ENCODE results near the gene CGB8. TPM values are rescaled to one million over a fixed set of nuclear protein-coding genes. Genes with fewer than 3 reads are reported as not detected.
"Not testable (repeated sequence)": the region's sequence is repeated elsewhere in the genome, so short reads cannot be mapped to it uniquely, and the experiment has no call there.

CGB8 gene
- polyA plus RNA-seq, 2 donors: not detected

- H3K27me3 ChIP-seq (ENCODE audit: control insufficient read depth in 1 of 2, insufficient read depth in 2 of 2, low read length in 2 of 2); H3K9me3 ChIP-seq (ENCODE audit: control insufficient read depth in 2 of 2, insufficient read depth in 1 of 2, low read depth in 1 of 2, low read length in 1 of 2); H3K27ac ChIP-seq (ENCODE audit: low read depth in 2 of 2, low read length in 1 of 2); H3K4me1 ChIP-seq (ENCODE audit: control insufficient read depth in 2 of 2, insufficient read depth in 2 of 2, low read length in 1 of 2); H3K4me3 ChIP-seq (ENCODE audit: low read depth in 1 of 2, low read length in 2 of 2); H3K36me3 ChIP-seq (ENCODE audit: control insufficient read depth in 2 of 2, insufficient read depth in 2 of 2, low read length in 1 of 2): not testable (repeated sequence)
- WGBS, 2 donors: 50 to 52% methylated on average over 18 of the region's 18 CpGs
These were observed 12.1 kb downstream of the CGB8 start, which contains the start of gene CGB1 for GRCh38 chr19:49036815-49037214. Gene CGB1, minus strand, starts transcription at chr19:49036895. Its CDS starts 184 bp downstream, at chr19:49036711.

- not testable (repeated sequence) for H3K4me3 ChIP-seq (ENCODE audit: low read depth in 1 of 2, low read length in 2 of 2); H3K9me3 ChIP-seq (ENCODE audit: control insufficient read depth in 2 of 2, insufficient read depth in 1 of 2, low read depth in 1 of 2, low read length in 1 of 2); H3K27me3 ChIP-seq (ENCODE audit: control insufficient read depth in 1 of 2, insufficient read depth in 2 of 2, low read length in 2 of 2); H3K36me3 ChIP-seq (ENCODE audit: control insufficient read depth in 2 of 2, insufficient read depth in 2 of 2, low read length in 1 of 2); H3K4me1 ChIP-seq (ENCODE audit: control insufficient read depth in 2 of 2, insufficient read depth in 2 of 2, low read length in 1 of 2); H3K27ac ChIP-seq (ENCODE audit: low read depth in 2 of 2, low read length in 1 of 2)
- WGBS, 2 donors: 20 to 34% methylated on average over 25 to 28 of the region's 28 CpGs
These were observed 17.1 kb downstream of the CGB8 start, which contains the start of gene CGB2 for GRCh38 chr19:49031642-49032301. Gene CGB2, plus strand, starts transcription at chr19:49031890. Its CDS starts 206 bp downstream, at chr19:49032096.

- not testable (repeated sequence) for H3K4me3 ChIP-seq (ENCODE audit: low read depth in 1 of 2, low read length in 2 of 2); H3K27me3 ChIP-seq (ENCODE audit: control insufficient read depth in 1 of 2, insufficient read depth in 2 of 2, low read length in 2 of 2); H3K27ac ChIP-seq (ENCODE audit: low read depth in 2 of 2, low read length in 1 of 2); H3K36me3 ChIP-seq (ENCODE audit: control insufficient read depth in 2 of 2, insufficient read depth in 2 of 2, low read length in 1 of 2); H3K4me1 ChIP-seq (ENCODE audit: control insufficient read depth in 2 of 2, insufficient read depth in 2 of 2, low read length in 1 of 2); H3K9me3 ChIP-seq (ENCODE audit: control insufficient read depth in 2 of 2, insufficient read depth in 1 of 2, low read depth in 1 of 2, low read length in 1 of 2)
- 89 to 92% methylated on average over 3 to 5 of the region's 8 CpGs for WGBS, 2 donors
These were observed 18.6 kb downstream of the CGB8 start for GRCh38 chr19:49030323-49030722.

GRCh38 chr19:49029749-49030148 is 19.2 kb downstream of the CGB8 start:
- H3K4me3 ChIP-seq (ENCODE audit: low read depth in 1 of 2, low read length in 2 of 2); H3K27me3 ChIP-seq (ENCODE audit: control insufficient read depth in 1 of 2, insufficient read depth in 2 of 2, low read length in 2 of 2); H3K9me3 ChIP-seq (ENCODE audit: control insufficient read depth in 2 of 2, insufficient read depth in 1 of 2, low read depth in 1 of 2, low read length in 1 of 2); H3K27ac ChIP-seq (ENCODE audit: low read depth in 2 of 2, low read length in 1 of 2); H3K4me1 ChIP-seq (ENCODE audit: control insufficient read depth in 2 of 2, insufficient read depth in 2 of 2, low read length in 1 of 2); H3K36me3 ChIP-seq (ENCODE audit: control insufficient read depth in 2 of 2, insufficient read depth in 2 of 2, low read length in 1 of 2): not testable (repeated sequence)
- 81 to 83% methylated on average over 12 to 14 of the region's 14 CpGs for WGBS, 2 donors

GRCh38 chr19:49028686-49029085 is 20.2 kb downstream of the CGB8 start:
- H3K27me3 ChIP-seq (ENCODE audit: control insufficient read depth in 1 of 2, insufficient read depth in 2 of 2, low read length in 2 of 2); H3K9me3 ChIP-seq (ENCODE audit: control insufficient read depth in 2 of 2, insufficient read depth in 1 of 2, low read depth in 1 of 2, low read length in 1 of 2); H3K27ac ChIP-seq (ENCODE audit: low read depth in 2 of 2, low read length in 1 of 2); H3K4me3 ChIP-seq (ENCODE audit: low read depth in 1 of 2, low read length in 2 of 2); H3K4me1 ChIP-seq (ENCODE audit: control insufficient read depth in 2 of 2, insufficient read depth in 2 of 2, low read length in 1 of 2); H3K36me3 ChIP-seq (ENCODE audit: control insufficient read depth in 2 of 2, insufficient read depth in 2 of 2, low read length in 1 of 2): not testable (repeated sequence)
- WGBS, 2 donors: 75 to 91% methylated on average over 3 to 9 of the region's 9 CpGs

- WGBS, 2 donors: 76 to 81% methylated on average over 23 of the region's 23 CpGs
These were observed 23.3 kb downstream of the CGB8 start for GRCh38 chr19:49025599-49025998.

GRCh38 chr19:49025088-49025487 is 23.8 kb downstream of the CGB8 start:
- H3K27me3 ChIP-seq (ENCODE audit: control insufficient read depth in 1 of 2, insufficient read depth in 2 of 2, low read length in 2 of 2); H3K4me3 ChIP-seq (ENCODE audit: low read depth in 1 of 2, low read length in 2 of 2); H3K9me3 ChIP-seq (ENCODE audit: control insufficient read depth in 2 of 2, insufficient read depth in 1 of 2, low read depth in 1 of 2, low read length in 1 of 2); H3K36me3 ChIP-seq (ENCODE audit: control insufficient read depth in 2 of 2, insufficient read depth in 2 of 2, low read length in 1 of 2); H3K27ac ChIP-seq (ENCODE audit: low read depth in 2 of 2, low read length in 1 of 2); H3K4me1 ChIP-seq (ENCODE audit: control insufficient read depth in 2 of 2, insufficient read depth in 2 of 2, low read length in 1 of 2): not testable (repeated sequence)
- 80 to 81% methylated on average over 3 to 4 of the region's 6 CpGs for WGBS, 2 donors

More at GRCh38 chr19:49025599-49025998, 23.3 kb downstream of the CGB8 start:
- H3K4me3 ChIP-seq (ENCODE audit: low read depth in 1 of 2, low read length in 2 of 2); H3K27me3 ChIP-seq (ENCODE audit: control insufficient read depth in 1 of 2, insufficient read depth in 2 of 2, low read length in 2 of 2); H3K27ac ChIP-seq (ENCODE audit: low read depth in 2 of 2, low read length in 1 of 2); H3K36me3 ChIP-seq (ENCODE audit: control insufficient read depth in 2 of 2, insufficient read depth in 2 of 2, low read length in 1 of 2); H3K4me1 ChIP-seq (ENCODE audit: control insufficient read depth in 2 of 2, insufficient read depth in 2 of 2, low read length in 1 of 2); H3K9me3 ChIP-seq (ENCODE audit: control insufficient read depth in 2 of 2, insufficient read depth in 1 of 2, low read depth in 1 of 2, low read length in 1 of 2): not testable (repeated sequence)

- not testable (repeated sequence) for H3K4me3 ChIP-seq (ENCODE audit: low read depth in 1 of 2, low read length in 2 of 2); H3K27ac ChIP-seq (ENCODE audit: low read depth in 2 of 2, low read length in 1 of 2); H3K9me3 ChIP-seq (ENCODE audit: control insufficient read depth in 2 of 2, insufficient read depth in 1 of 2, low read depth in 1 of 2, low read length in 1 of 2); H3K27me3 ChIP-seq (ENCODE audit: control insufficient read depth in 1 of 2, insufficient read depth in 2 of 2, low read length in 2 of 2); H3K4me1 ChIP-seq (ENCODE audit: control insufficient read depth in 2 of 2, insufficient read depth in 2 of 2, low read length in 1 of 2); H3K36me3 ChIP-seq (ENCODE audit: control insufficient read depth in 2 of 2, insufficient read depth in 2 of 2, low read length in 1 of 2)
- 61 to 69% methylated on average over 2 to 13 of the region's 15 CpGs for WGBS, 2 donors
These were observed 24.7 kb downstream of the CGB8 start, which contains the start of gene CGB3 for GRCh38 chr19:49024233-49024632. Gene CGB3, minus strand, starts transcription at chr19:49024333. Its CDS starts 362 bp downstream, at chr19:49023971.

GRCh38 chr19:49022116-49022515 is 26.8 kb downstream of the CGB8 start:
- H3K4me1 ChIP-seq (ENCODE audit: control insufficient read depth in 2 of 2, insufficient read depth in 2 of 2, low read length in 1 of 2): peaks cover 2 to 7% of the 10 kb centered on the region in 2 donors
- H3K9me3 ChIP-seq (ENCODE audit: control insufficient read depth in 2 of 2, insufficient read depth in 1 of 2, low read depth in 1 of 2, low read length in 1 of 2): peaks cover 0 to 2% of the 10 kb centered on the region in 2 donors
- no peaks in the 10 kb centered on the region for H3K27me3 ChIP-seq (ENCODE audit: control insufficient read depth in 1 of 2, insufficient read depth in 2 of 2, low read length in 2 of 2)
- no peak overlapping the region for H3K27ac ChIP-seq (ENCODE audit: low read depth in 2 of 2, low read length in 1 of 2)
- no peaks in the 10 kb centered on the region for H3K36me3 ChIP-seq (ENCODE audit: control insufficient read depth in 2 of 2, insufficient read depth in 2 of 2, low read length in 1 of 2)
- 89 to 95% methylated on average over 9 of the region's 9 CpGs for WGBS, 2 donors
- no peak overlapping the region for H3K4me3 ChIP-seq (ENCODE audit: low read depth in 1 of 2, low read length in 2 of 2)

All from esophagus (tissue), 2 donors.